NCI-H524 (cell line): ENCODE results near the gene LRMDA.

Source experiments
- DNase-seq, 2 experiments: peaks; one replicate each; lab custom pipeline; 2025; lab: John Stamatoyannopoulos, UW

Gene LRMDA

GRCh38 chr10:75956624-75957023 lies 525.2 kb downstream of the LRMDA start:
- no peak for DNase-seq

- DNase-seq: no peak
Observed at GRCh38 chr10:75957314-75958120, 526.1 kb downstream of the LRMDA start.

GRCh38 chr10:75959209-75959608 lies 527.8 kb downstream of the LRMDA start:
- DNase-seq: no peak

DNA sequence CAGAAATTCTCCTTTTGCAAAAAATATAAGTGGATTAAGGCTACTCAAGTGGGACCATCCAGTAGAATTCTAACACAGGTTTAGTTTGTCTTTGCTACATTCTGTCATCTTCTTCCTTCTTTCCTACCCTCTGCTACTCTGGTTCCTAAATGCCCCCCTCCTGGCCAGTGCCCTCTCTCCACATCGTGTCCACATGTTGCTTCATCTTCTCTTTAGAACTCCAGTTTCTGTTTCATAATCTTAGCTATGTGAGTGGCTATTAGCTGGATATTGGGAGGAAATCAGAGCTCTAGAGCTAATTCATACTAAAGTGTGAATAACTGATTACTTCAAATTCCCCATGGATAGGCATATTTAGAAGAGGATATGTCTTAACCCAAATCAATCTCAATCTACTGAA lies 528.5 kb downstream of the LRMDA start:
- no peak for DNase-seq

DNA sequence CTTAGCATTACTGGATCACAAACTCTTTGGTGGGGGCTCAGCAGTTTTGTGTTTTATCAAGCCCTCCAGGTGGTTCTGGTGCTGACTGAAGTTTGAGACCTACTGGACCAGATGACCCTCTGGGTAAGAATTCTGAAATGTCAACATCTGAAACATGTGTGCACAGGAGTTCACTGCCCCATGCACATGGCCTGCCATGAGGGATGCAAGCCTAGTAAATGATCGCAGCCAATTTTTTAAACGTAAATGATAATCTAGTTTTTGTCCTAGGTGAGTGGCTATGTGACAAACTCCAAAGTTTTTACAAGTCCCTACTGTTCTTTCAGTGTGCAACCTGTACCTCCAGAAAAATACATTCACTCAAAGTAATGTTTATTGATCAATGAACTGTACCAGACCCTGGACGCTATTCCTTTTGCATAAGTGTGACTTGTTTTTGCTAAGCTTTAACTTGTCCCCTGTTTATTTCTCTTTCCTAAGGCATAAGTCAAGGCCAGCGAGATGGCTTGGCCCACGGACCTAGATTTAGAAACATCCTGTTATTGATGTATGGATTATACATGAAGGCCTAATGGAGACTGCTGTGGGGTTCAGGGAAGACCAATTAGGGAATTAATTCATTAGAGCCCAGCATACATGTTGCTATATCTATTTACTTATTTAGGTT lies 531.1 kb downstream of the LRMDA start:
- no peak for DNase-seq

DNA sequence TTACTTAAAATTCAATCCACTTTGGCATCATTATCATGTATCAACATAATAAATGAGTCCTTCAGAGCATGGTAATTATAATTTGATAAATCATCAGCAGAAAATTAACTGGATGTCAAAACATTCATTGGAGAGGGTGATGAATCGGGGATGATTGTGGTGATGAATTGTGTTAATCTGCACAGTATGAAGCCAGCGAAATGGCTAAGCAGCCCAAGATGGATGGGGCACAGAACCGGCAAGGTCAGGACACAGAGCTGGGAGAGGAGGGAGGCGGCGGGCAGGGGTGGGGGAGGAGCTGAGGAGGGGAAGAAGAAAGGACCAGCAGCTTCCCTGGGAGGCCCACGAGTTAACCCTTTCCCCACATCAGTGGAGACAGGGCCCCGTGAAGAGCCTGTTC lies 536.1 kb downstream of the LRMDA start:
- DNase-seq: no peak

GRCh38 chr10:75969031-75969430 lies 537.6 kb downstream of the LRMDA start:
- no peak for DNase-seq

GRCh38 chr10:75971402-75972211 lies 540.2 kb downstream of the LRMDA start:
- DNase-seq: no peak

DNA sequence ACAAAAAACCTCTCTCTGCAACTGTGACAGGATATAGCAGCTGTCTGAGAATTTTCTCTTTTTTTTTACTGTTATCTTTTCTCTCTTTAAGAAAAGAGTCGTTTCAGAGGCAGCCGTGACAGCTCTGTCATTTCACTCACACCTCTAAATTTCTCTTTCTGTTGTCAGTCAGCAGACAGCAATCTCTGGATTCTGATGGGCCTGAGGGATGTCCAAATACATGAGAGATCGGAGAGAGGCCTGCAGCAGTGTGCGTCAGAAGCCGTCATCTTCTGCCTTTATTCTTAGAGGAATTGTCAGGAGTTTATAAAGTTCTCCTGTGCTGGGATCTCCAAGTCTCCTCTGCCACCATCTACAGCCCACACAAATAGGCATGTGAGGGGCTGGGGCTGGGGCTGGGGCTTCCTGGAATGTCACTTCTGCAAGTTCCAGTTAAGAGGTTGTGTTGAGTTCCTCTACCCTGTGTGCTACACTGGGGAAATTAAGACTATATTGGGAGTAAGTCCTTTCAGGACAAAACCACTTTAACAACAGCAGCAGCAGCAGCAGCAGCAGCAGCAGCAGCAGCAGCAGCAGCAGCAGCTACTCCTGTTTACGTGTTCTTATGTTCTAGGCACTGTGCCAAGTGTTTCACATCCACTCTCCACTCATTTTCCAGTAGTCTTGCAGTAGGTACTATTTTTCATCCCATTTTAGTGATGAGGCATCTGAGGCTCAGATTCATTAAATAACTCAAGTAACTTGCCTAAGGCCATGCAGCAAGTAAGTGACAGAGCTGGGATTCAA lies 541.3 kb downstream of the LRMDA start:
- DNase-seq: no peak

- DNase-seq: no peak
Observed at GRCh38 chr10:75974080-75974479, 542.7 kb downstream of the LRMDA start.

- no peak for DNase-seq
Observed at GRCh38 chr10:75976681-75977080, 545.3 kb downstream of the LRMDA start.

- DNase-seq: no peak
Observed at GRCh38 chr10:75977139-75977538, 545.7 kb downstream of the LRMDA start.

GRCh38 chr10:75978213-75978612 lies 546.8 kb downstream of the LRMDA start:
- no peak for DNase-seq

DNA sequence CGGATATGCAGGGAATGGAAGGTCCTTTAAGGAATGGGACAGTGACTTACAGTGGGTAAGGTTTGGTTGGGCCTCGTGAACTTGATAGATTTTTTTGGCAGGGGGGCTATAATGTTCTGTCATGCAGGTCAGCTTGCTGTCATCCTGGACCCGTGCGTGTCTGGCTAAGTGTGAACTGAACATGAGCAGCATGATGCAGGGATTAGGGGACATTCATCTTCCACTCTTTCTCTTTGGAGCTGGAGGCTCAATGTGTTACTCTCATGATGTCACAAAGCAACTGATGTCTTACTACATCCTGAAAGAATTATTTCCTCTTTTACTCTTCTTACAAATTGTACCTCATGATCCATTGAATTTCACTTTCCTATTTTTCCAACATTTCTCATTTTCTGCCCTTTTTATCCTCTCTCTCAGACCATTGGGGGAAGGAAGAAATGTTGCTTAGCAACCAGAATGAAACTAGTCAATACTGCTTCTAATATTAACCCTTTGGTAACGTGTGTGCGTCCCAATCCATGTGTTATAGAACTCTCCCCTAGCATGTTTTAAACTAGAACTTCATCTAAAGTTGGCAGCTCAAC lies 549.1 kb downstream of the LRMDA start:
- DNase-seq: no peak

DNA sequence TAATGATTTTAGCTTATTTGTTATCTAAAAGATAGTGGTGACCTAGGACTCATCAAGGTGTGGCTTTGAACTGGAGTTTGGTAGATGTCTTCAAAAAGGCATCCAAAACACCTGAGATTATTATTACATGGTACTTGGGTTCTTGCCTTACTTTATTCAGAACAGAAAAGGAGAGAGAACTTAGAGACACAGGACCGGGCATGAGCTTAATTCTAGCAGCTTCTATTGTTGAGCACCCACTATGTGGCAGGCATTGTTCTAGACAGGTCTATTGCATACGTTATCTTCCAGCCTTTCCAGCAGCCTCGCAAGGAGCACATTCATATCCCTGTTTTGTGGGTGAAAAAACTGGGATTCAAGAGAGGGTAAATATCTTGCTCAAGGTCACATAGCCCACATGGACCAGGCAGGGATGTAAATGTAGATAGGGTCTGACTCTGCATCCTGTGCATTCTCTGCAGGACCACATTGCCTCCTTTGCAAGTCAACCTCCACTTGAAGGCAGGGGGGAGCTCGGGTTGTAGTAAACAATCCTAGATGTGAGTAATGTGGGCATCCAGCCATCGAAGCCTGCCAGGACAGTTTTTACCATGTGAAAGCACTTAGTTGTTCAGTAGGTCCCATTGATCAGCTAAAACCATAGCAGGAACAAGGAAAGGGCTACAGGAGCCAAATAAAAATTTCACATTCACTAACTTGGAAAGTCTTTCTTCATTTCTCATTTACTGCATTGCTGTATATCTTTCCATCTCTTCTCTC lies 551.4 kb downstream of the LRMDA start:
- DNase-seq: no peak

DNA sequence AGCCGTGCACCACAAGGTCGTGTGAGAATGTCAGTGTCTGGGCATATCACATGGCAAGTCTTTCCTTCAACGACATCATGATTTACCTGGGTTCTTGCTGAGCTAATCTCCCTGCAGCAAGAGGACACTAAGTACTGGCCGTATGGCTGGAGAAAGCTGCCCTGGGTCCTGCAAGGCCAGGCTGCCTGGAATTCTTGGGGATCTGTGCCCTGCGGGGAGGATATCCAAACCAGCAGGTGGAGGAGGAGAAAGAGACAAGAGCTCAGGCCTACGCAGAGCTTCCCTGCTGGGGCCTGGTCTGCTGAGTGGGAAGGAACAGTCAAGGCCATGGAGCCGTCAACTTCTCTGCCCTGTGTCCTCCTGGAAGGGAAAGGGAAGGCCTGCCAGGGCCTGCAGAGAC lies 552.6 kb downstream of the LRMDA start:
- DNase-seq: no peak

DNA sequence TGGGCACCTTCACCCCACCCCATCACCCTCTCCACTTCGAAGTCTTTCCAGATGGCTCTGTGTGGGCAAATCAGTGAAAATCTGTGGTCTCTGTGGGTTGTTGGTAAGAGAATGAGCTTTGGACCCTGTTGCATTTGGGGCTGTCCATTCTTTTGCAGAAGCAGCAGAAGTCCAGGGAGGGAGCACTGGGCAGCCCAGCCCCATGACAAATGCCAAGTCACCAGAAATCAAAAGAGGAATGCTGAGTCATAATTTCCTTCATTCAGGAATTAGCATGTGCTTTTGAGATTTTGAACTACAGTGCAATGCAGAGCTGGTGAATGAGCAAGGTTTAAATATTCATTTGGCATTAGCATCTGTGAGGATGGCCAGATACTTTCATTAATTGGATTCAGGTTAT lies 556.2 kb downstream of the LRMDA start:
- no peak for DNase-seq

DNA sequence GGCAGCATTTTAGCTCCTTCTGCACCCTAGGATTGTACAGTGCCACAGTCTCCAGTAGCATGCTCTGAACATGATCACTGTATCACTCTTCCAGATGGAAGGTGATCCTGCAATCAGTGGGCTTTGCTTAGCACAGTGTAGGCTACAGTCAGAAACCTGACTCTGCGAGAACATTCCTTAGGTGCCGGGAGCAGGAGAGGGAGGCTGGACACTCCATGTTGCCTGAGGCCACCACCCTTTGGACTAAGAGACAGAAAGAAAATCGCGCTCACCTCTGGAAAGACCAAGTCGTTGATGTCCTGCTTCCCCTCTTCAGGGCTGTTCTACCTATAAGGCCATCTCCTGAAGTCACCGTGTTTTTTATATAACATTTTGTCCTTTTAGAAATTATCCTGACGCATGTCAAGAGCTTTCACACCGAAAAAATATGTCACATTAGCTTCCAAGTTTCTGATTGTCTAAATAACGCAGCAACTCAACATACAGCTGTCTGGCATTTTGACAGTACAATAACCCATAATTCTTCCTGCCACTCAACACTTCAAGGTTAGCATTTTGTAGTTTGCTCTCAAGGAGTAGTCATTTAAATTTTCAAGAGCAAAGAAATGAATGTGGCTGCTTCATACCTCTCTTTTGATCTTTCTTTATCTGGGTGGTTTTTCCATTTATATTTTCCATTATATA lies 563.1 kb downstream of the LRMDA start:
- DNase-seq: no peak

DNA sequence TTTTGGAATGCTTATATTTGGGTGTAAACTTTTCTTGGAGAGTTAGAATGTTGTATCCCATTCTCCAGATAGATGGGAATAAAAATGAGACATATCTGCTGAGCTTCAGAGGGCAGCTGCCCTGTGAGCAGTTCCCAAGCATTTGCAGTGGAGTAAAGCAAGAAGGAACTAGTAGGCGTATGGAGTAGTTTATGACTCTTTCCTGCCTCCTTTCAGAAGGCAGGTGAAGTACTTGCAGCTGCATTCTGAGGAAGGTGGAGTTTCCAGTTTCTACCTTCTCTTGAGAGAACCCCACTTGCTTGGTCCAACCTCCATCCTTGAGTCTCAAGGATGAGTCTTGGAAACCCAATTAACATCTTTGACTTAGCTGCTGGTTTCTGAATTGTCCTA lies 563.6 kb downstream of the LRMDA start:
- DNase-seq: no peak

GRCh38 chr10:75995720-75996119 lies 564.3 kb downstream of the LRMDA start:
- DNase-seq: no peak
